GM12801 (cell line): ENCODE measurements around the gene OR4E1.

Source experiments
- TF ChIP-seq, protein P1 (sequence below): IDR thresholded peaks from one replicate; pipeline ENCODE4 v1.5.1; 2011; ENCODE audit warnings: control low read depth; ENCODE audit not compliant: insufficient read length; ENCODE audit errors: extremely low read depth

Gene OR4E1, protein sequence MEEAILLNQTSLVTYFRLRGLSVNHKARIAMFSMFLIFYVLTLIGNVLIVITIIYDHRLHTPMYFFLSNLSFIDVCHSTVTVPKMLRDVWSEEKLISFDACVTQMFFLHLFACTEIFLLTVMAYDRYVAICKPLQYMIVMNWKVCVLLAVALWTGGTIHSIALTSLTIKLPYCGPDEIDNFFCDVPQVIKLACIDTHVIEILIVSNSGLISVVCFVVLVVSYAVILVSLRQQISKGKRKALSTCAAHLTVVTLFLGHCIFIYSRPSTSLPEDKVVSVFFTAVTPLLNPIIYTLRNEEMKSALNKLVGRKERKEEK

DNA sequence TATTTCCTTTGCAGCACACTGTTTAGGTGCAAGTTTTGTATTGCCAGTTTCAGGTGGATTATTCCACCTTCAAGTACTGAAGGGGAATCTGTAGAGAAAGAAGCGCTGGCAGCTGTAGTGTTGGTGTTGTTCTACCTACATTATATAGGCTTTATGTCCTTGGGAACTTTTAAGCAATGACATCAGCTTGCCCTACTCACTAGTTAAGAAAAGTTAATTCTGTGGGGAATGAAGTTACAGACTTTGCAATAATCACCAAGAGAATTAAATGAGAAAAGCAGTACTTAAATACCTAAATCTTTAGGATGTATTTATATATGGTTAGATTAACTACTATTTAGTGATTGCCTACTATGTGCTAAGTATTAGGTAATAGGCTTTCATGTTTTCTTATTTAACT, at the start of gene OR4E1:
OR4E1 (minus strand) TSS at position 101 of the 400 bp plus-strand sequence. CDS start 2,883 bp downstream, outside the sequence.
- TF ChIP-seq, protein P1, sequence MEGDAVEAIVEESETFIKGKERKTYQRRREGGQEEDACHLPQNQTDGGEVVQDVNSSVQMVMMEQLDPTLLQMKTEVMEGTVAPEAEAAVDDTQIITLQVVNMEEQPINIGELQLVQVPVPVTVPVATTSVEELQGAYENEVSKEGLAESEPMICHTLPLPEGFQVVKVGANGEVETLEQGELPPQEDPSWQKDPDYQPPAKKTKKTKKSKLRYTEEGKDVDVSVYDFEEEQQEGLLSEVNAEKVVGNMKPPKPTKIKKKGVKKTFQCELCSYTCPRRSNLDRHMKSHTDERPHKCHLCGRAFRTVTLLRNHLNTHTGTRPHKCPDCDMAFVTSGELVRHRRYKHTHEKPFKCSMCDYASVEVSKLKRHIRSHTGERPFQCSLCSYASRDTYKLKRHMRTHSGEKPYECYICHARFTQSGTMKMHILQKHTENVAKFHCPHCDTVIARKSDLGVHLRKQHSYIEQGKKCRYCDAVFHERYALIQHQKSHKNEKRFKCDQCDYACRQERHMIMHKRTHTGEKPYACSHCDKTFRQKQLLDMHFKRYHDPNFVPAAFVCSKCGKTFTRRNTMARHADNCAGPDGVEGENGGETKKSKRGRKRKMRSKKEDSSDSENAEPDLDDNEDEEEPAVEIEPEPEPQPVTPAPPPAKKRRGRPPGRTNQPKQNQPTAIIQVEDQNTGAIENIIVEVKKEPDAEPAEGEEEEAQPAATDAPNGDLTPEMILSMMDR, result no peak

- TF ChIP-seq, protein P1, result no peak
These were observed 47.9 kb upstream of the OR4E1 start for GRCh38 chr14:21721504-21721903.

- TF ChIP-seq, protein P1, result no peak
These were observed 46.2 kb upstream of the OR4E1 start for GRCh38 chr14:21719841-21720240.

- TF ChIP-seq, protein P1, result no peak
These were observed 40.8 kb upstream of the OR4E1 start for GRCh38 chr14:21714318-21714929.

DNA sequence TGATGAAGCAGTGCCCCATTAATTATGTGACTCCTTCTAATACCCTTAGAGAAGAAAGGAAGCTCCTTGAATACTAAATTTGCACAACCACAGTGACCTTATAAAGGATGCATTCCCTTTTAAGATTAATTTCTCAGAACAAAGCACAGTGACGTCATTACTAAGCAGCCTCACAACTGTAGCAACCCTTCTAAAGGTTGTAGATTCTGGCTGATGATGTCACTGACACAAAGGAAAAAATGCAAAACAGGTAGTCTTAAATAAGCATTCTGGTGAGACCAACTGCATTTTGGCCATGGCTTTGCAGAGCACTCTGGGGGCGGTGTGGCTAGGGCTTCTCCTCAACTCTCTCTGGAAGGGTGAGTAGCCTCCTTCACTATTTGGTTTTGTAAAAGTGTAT, 38.4 kb upstream of the OR4E1 start:
- TF ChIP-seq, protein P1, result no peak

DNA sequence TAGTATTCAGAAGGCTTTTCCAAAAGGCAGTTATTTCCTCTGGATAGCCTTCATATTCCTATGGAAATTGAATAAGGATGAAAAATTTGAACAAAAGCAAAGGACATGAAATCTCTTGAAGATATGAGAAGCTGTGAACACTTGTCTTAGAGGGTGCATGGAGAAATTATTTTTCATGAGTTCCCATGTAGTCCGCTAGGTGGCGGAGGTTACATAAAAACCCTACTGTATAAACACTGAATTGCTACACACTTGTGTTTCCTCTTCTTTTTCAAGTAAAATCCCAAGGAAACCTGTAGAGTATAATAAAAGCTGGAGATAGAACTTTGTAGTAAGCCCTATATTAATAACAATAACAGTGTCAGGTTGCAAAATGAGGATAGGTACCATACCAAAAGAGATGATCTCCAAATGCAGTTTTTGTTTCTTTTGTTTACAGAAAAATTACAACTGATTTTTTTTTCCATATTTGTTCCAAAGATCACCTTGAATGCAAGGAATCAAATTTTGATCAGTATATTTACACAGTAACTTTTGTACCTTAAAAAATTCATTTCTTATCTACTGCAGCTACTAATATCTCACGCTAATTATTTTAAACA, 37.8 kb upstream of the OR4E1 start:
- TF ChIP-seq, protein P1, result no peak

- TF ChIP-seq, protein P1, result no peak
These were observed 30.7 kb upstream of the OR4E1 start for GRCh38 chr14:21704338-21704737.
